ENCODE results near the gene IFRD2. TPM values are rescaled to one million over a fixed set of nuclear protein-coding genes. Genes with fewer than 3 reads are reported as not detected.
A peak's percentile ranks its signal among the peaks of the same experiment; 100 is the strongest.

Gene IFRD2
- total and polyA plus RNA-seq, 2 of the 13 experiments (the other 11 are each of a cell fraction or from before 2014, with no cell fraction given): 32.8 to 96.1 TPM

DNA sequence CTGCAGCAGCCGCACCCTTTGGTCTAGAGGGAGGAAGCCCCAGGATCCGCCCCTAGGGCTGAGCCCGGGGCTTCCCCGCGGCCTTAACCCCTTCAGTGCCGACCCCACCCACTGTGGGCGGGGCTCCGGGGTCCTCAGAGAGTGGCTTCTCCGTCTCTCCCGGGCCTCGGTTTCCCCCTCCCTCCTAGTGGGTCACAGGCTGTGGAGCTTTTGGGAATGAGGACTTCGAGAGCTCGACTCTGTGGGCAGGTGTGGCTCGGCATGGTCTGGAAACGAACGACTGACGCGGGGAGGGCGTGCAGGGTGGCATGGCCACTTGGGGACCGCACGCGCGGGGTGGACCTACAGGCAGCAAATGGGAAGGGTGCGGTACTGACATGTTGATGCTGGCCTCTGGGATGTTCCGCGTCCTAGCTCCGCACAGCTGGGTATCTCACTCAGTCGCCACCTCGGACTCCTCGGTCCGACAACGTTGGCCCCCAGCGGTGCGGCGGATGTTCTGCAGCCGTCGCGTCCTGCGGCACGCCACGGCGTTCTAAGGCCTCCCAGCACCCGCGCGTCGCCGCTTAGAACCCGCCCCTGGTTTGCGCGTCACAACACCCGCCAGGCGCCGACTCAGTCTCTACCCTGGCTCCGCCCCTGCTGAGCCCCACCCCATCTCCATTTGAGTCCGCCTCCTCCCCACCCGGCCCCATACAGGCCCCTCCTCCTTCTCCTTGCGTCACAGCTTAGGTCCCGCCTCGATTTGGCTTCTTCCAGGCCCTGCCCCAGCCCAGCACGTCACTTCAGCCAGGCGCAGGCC lies 6.8 kb upstream of the IFRD2 start, which contains the start of the genes HYAL3 and NAA80 (continued):
- TF ChIP-seq REST (IDR thresholded peaks at IDR 0.05; ENCODE audit: borderline replicate concordance in 1 of 2, low read depth in 1 of 2, low read length in 2 of 2): 0 out of 4 replicates have a peak, but pooled peaks of 1 of the 2 experiments have one; percentile 28
- TF ChIP-seq ZNF850 (CRISPR knock-in tag; conservative IDR thresholded peaks at IDR 0.05): no peak
- no peak for TF ChIP-seq XBP1 (CRISPR knock-in tag; IDR thresholded peaks at IDR 0.05)
- peak; percentile 44; the same call in 1 of the 2 replicates for TF ChIP-seq YEATS2 (CRISPR knock-in tag; IDR thresholded peaks at IDR 0.05; ENCODE audit: borderline replicate concordance)
- peak; percentile 80 for TF ChIP-seq POGK (CRISPR knock-in tag; conservative IDR thresholded peaks at IDR 0.05)
- TF ChIP-seq EHMT2 (IDR thresholded peaks at IDR 0.05; ENCODE audit: borderline replicate concordance, low read depth, low read length): no peak
- peak; percentile 67 for TF ChIP-seq XRCC5 (optimal IDR thresholded peaks at IDR 0.05; ENCODE audit: low read length)
- no peak for TF ChIP-seq EP300 (IDR thresholded peaks at IDR 0.05; ENCODE audit: low read depth in 2 of 2, low read length in 2 of 2)
- TF ChIP-seq EP300 (CRISPR knock-in tag; IDR thresholded peaks at IDR 0.05; ENCODE audit: borderline replicate concordance): no peak
- peak; percentile 79; the same call in 1 of the 2 replicates for TF ChIP-seq DMAP1 (CRISPR knock-in tag; IDR thresholded peaks at IDR 0.05)
- peak; percentile 94 for TF ChIP-seq ZSCAN31 (CRISPR knock-in tag; IDR thresholded peaks at IDR 0.05; ENCODE audit: low read depth)
- TF ChIP-seq ELF1 (CRISPR knock-in tag; IDR thresholded peaks at IDR 0.05): peak; percentile 13; the same call in 1 of the 2 replicates
- no peak; the same call in 1 of the 2 replicates for TF ChIP-seq DRAP1 (CRISPR knock-in tag; IDR thresholded peaks at IDR 0.05)
- no peak for TF ChIP-seq CHD2 (IDR thresholded peaks at IDR 0.05; ENCODE audit: low read depth, low read length)
- no peak for TF ChIP-seq FOSL2 (CRISPR knock-in tag; IDR thresholded peaks at IDR 0.05)
- TF ChIP-seq HDAC2 (CRISPR knock-in tag; IDR thresholded peaks at IDR 0.05): 0 out of 2 replicates have a peak, but pooled peaks have one; percentile 21
- TF ChIP-seq HMG20B (CRISPR knock-in tag; conservative IDR thresholded peaks at IDR 0.05): no peak
- no peak for TF ChIP-seq SNAI1 (CRISPR knock-in tag; IDR thresholded peaks at IDR 0.05; ENCODE audit: borderline replicate concordance)
- TF ChIP-seq GTF3A (CRISPR knock-in tag; conservative IDR thresholded peaks at IDR 0.05): no peak
- no peak for TF ChIP-seq PRPF4 (IDR thresholded peaks at IDR 0.05; ENCODE audit: low read depth, low read length, poor library complexity, severe bottlenecking)
- TF ChIP-seq CREB1 (IDR thresholded peaks at IDR 0.05): peak; percentile 90; the same call in 1 of the 2 replicates
- TF ChIP-seq CREB1 (CRISPR knock-in tag; IDR thresholded peaks at IDR 0.05): no peak
- TF ChIP-seq ZMYM2 (CRISPR knock-in tag; IDR thresholded peaks at IDR 0.05): no peak

All from HepG2 (cell line).